ENCODE data around the gene TDP2.

DNA sequence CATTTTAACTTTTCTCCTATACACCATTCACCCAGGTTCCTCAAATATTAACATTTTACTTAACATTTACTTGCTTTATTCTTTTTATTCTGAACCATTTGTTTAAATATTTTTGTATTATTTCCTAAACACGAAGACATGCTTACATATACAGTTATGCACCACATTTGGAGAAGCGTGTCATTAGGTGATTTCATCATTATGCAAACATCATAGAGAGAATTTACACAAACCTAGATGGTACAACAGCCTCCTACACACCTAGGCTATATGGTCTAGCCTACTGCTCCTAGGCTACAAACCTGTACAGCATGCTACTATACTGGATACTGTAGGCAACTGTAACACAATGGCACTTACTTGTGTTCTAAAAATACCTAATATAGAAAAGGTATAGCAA, 6.6 kb downstream of the TDP2 start:
- TF ChIP-seq CTCF (IDR thresholded peaks at IDR 0.05) (no peak), POLR2AphosphoS5 (IDR thresholded peaks at IDR 0.05; ENCODE audit: low read depth, low read length) (no peak), SIN3A (IDR thresholded peaks at IDR 0.05; ENCODE audit: borderline replicate concordance, insufficient read depth, low read depth, low read length) (no peak), TCF7L2 (IDR thresholded peaks at IDR 0.05; ENCODE audit: low read depth, low read length) (no peak)
- TF ChIP-seq, protein P1, sequence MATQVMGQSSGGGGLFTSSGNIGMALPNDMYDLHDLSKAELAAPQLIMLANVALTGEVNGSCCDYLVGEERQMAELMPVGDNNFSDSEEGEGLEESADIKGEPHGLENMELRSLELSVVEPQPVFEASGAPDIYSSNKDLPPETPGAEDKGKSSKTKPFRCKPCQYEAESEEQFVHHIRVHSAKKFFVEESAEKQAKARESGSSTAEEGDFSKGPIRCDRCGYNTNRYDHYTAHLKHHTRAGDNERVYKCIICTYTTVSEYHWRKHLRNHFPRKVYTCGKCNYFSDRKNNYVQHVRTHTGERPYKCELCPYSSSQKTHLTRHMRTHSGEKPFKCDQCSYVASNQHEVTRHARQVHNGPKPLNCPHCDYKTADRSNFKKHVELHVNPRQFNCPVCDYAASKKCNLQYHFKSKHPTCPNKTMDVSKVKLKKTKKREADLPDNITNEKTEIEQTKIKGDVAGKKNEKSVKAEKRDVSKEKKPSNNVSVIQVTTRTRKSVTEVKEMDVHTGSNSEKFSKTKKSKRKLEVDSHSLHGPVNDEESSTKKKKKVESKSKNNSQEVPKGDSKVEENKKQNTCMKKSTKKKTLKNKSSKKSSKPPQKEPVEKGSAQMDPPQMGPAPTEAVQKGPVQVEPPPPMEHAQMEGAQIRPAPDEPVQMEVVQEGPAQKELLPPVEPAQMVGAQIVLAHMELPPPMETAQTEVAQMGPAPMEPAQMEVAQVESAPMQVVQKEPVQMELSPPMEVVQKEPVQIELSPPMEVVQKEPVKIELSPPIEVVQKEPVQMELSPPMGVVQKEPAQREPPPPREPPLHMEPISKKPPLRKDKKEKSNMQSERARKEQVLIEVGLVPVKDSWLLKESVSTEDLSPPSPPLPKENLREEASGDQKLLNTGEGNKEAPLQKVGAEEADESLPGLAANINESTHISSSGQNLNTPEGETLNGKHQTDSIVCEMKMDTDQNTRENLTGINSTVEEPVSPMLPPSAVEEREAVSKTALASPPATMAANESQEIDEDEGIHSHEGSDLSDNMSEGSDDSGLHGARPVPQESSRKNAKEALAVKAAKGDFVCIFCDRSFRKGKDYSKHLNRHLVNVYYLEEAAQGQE (IDR thresholded peaks at IDR 0.05; ENCODE audit: insufficient read depth in 1 of 2, low read depth in 2 of 2, low read length in 1 of 2) = no peak
